Brain pericyte (primary cell): ENCODE results near the gene CFAP299.

Experiments
- DNase-seq: peaks from one replicate; pipeline ENCODE4 v3.0.0-alpha.2; 2012; ENCODE audit warnings: low read depth, low spot score

CFAP299 gene

DNA sequence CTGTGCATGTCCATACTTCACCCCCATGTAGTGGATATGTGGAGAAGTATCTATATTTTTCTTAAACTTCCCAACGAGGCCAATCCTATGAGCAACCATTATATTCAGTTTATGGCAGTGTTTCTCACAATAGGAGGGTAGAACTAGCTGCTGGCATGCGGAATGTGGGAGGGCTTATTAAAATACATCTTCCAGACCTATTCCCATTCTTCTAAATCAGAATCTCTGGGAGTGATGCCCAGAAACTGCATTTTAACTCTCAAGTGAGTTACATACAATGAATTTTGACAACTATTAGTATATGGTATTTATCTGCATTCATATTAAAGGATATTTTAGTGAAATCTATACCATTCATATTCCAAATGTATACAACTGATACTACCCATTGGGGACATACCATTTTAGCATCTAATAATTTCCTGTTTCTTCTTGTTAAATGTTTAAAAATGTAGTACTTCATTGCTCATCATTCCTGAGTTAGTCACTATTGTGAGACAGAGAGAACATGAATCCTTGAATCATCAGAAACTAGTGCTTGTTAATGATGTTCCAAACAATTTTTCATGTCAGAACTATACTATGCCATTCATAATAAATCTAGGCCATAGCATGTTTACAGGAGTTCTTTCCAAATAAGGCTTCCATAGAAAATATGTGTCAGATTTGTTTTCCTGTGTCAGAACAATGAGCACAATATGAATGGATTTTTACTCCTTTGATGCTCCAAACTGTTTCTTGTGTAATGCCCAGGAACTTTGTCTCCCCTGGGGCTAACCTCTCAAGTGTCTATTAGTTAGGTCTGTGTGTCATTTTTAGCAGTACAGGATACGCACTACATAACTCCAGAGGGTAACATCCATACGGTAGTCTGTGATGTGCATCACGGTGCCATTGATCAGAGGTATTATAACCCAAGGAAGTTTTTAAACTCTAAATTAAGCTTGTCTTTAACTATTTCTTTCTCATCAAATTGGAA lies 496.1 kb downstream of the CFAP299 start:
- no peak for DNase-seq

DNA sequence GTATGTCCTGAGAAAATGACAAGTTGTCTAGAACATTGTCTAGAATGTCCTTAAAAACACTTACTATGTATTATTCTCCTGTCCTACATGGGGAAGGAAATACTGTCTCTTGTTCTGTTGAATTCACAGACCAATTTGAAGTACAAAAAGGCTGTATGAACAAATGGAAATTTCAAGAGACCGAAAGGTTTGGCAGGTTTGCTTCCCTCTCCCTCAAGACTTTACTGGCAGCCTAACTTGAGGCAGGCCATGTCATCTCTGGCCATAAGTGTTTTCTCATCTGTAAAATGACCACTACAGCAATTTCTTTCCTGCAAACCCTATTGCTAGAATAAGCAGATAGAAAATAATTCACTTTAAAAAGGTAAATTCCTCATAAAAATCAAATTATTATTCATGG lies 503.8 kb downstream of the CFAP299 start:
- no peak for DNase-seq

DNA sequence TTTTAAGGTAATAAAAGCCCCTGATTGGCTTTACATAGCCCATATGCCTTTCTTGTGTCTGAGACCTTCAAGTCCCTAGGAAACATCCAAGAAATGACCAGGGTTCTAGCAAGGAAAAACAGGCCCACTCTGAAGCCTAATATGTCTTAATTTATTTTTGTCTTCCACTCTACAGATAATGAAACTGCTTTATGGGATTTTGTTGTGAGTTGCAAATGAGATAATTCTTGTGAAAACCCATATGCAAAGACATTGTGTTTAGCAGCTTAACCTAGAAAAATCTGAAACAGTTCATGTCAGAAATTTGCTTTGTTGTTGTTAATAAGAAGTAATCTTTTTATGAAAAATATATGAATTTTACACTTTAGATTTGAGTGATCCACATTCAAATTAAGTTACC lies 504.3 kb downstream of the CFAP299 start:
- no peak for DNase-seq

DNA sequence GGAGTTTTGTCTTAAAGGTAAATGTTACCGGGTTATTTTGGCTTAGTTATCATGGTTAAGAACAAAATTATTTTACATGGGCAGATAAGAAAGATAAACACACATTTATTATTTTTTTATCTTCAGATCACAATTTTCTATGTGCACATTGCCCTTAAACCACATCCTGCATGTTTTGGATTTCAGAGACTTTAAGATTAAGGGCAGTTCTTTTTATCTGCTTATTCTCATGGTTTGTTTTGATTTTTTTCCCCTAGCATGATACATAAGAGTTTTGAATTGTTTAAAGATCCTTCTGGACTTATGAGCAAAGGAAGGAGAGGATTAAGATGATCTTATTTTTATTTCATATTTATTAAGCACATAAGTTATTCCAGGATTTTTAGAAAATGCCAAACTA lies 504.9 kb downstream of the CFAP299 start:
- DNase-seq, result no peak

DNA sequence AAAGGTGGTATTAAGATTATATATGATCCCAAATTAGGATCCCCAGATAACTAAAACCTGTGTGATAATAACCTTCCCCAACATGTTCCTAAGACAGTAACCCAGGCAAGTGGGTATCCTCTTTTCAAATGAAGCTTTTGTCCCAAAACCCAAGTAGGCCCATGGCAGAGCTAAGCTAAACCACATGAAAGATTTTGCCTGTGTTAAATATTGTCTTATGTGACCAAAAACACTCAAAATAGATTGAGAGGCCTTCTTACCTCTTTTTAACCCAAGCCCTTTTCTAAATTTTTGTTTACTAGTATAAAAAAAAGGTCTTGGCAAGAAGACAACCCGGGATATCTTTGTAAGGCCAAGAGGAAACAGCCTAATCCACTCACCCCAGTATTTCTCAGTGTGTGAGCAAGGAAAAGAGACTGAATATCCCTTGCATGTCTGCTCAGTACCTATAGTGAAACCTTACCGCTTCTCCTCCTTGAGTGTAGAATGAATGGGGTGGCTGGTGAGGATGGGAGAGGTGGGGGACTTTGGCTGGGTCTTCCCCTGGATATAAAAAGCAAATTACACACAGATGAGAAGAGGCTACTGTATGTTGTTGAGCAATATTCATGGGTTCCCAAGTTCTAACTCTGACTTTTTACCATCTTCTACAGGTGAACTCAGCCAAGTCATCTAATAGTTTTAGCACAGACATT lies 506.2 kb downstream of the CFAP299 start:
- DNase-seq, result no peak

DNA sequence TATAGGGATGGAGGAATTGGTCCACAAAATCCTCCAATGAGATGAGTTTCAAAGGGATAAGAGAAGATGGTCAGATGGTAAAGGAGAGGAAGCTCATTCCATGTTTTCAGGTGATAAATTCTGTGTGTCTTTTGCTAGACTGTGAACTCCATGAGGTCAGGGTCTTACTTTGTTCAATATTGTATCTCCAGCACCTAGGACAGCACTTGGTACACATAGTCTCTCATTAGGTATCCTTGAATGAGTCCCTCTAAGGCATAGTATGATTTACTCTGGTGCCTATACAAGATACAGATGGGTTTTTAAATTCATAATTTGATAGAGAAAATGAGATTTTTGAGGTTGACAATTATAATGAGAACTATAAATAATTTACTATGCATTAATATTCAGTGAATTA lies 510.7 kb downstream of the CFAP299 start:
- no peak for DNase-seq

DNA sequence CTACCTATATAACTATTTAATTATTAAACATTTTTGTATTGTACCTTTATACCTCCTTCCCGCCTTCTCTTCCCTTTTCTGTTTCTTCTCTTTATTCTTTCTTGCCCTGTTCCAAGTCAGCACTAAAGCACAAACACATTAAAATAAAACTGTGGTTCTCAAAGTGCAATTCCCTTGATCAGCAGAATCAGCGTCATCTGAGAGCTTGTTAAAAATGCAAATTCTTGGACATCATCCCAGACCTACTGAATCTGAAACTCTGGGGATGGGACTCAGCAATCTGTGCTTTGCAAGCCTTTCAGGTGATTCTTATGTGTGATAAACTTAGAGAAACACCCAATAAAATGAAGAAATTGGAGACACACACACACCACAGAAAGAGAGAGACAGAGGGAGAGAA lies 516.5 kb downstream of the CFAP299 start:
- DNase-seq, result no peak

DNA sequence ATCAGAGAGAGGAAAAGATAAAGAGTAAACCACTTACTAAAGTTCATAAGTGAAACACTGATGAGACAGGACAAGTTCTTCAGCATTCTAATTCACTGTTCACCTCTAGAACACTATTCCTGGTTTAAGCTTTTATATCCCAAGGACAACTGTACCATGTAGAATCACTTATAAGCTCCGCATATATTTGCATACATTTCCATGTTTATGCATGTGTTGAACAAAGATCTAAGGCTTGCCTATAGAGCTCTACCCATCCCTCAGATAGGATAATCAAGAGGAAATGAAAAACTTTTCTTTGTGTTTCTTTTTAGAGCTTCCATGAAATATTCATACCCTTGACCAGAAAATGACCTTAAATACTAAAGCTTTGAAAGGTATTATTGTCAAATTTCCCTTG lies 538.0 kb downstream of the CFAP299 start:
- DNase-seq, result no peak

DNA sequence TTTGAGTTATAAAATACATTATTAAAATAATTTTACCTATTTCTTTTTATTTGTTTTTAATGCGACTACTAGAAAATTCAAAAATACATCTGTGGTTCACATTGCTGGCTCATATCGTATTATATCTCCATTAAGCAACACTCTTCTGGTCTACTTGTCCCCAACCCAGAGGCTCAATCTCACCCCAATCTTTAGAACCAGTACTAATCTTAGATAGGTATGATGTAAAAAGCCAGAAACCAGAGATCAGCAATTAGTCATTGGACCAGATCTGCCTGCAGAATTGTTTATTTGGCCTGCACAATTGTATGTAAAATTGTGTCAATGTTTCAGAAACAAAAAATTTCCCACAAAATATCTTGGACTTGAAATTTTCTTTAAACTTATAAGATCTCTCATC lies 539.4 kb downstream of the CFAP299 start:
- DNase-seq, result no peak

DNA sequence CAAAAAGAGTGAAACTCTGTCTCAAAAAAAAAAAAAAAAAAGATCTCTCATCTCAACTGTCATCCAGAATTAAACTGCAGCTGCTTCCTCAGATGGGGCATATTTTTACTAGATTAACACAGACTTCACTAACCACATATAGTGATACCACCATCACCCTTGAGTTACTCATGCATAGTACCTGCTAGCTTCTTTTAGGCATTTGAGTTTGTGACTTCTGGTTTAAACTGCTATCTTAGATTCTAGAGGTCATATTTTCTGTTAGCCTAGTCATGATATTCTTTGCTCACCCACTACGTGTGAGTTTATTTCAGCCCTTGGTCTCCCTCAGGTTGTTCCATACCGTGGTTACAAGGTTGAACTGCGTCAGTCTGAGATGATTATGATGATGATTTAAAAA lies 540.1 kb downstream of the CFAP299 start:
- no peak for DNase-seq

DNA sequence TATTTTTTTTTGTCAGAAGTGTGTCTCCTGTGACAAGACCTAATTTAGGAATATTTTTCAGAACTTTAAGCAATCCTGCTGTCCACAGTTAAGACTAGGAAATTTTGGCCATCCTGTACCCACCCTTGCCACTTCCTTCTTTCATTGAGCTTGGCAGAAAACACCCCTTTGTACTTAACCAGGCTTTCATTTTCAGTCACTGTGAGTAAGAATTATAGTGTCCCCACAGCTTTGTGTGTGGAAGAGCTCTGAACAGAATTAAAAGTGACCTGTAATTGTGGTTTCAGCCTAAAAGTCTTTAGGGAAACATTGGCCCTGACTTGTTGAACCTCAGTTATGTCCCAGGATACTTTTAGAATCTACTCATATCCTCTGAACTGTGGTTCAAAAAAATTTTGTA lies 541.3 kb downstream of the CFAP299 start:
- DNase-seq, result no peak

DNA sequence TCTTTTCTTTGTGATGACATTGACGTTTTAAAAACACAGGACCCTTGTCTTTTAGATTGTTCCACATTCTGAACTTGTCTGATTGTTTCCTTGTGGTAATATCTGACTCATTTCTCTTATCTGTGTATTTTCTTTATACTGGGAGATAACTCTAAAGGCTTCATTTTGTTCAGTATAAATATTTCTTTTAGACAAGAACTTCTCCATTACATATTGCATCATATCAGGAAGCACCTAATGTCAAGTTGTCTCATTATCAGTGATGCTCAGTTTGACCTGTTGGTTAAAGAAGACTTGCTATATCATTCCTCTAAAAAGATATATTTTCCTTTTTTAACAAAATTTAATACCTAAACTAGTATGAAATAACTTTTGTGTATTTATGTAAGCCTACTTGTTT lies 542.7 kb downstream of the CFAP299 start:
- DNase-seq, result no peak

DNA sequence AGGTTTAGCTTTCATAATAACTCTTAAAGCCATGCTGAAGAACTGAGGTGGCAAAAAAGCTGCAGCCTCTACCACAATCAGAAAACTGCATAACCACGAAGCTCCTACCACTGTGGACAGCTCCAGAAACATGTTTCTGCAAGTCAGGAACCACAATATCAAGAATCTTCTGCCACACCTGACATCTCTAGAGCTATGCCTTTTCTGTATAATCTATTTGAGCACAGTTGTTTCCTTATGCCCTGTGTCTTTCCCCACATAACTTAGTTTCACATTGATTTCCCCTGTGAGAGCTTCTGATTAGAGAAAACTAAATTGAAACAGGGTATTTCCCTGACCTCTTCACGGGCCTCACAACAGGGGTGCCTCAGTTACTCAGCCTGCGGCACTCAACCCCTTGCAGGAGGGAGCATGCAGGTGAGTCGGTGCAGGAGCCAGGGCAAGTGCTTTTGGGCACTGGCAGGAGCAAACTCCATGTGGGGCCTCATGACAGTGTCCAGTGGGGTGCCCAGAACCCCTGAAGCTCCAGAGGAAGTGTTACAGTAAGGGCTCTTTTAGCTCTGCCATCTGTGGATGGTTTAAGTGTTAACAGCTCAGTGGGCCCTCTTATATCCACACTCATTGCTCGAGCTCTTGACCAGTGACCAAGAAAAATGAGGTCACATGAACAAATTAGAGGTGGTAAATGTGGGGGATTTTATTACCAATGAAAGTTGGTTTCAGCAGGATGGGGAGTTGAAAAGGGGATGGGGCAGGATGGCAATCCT lies 562.2 kb downstream of the CFAP299 start:
- no peak for DNase-seq

DNA sequence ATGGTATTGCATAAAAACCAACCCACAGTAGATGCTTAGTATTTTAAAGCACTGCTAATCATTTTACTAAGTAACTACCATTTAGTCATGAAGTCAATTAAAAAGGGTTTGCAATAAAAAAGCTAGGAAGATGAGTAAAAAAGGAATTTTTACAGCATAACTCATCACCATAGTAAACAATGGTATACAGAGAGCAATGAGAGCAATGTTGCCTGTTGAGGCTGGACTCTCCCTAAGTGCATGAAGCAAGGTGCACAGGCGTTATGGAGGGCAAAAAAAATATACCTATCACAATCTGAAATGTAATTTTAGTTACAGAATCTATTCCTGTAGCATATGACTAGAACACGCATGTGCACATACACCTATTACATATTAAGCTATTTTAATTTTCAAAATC lies 565.4 kb downstream of the CFAP299 start:
- DNase-seq, result no peak

DNA sequence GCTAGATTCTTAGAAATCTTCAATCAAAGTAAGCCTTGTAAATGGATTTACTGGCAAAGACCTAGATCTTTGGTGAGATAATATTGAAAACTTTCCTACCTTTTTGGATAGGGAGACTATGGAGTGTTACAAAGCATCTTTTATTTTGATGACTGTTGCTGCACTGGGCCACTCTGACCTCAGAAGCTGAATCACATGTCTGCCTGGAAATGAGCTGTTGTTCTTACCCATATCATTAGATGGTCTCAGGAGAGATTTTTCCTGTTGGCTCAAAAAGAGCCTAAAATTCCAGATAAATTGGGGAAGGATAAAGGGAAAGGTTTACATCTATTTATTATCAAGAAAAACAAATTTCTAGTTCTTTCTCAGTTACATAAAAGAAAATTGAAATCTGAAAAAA lies 567.5 kb downstream of the CFAP299 start:
- DNase-seq, result no peak

DNA sequence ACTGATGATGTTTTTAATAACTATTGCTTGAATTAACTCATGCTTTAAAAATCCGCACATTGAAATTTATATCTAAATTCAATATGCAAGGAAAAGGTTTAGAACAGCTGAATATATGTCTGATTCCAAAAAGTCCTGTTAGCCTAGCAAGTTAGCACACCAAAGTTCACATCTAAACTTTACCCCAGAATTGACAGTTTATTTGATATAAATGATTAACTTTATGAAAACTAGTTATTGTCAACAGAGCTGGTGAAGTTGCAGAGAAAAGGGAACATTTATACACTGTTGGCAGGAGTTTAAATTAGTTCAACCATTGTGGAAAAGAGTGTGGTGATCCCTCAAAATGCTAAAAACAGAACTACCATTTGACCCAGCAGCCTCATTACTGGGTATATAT lies 574.4 kb downstream of the CFAP299 start:
- DNase-seq, result no peak

DNA sequence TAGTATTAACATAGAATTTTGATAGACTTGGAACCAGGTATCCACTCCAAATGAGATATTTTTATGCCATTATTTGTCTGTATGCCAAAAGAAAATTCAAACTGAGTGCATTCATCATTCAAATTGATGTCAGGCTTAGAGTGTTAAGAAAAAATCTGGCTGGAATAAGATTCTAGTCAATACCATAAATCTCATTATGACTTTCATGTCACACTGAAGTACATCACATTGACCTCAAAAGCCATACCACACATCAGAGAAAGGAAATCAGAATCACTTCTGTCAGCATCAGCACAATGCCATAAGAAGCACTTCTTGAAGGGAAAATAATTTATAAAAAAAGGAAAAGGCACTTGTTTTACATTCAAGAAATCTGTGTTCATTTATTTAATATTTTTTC lies 575.9 kb downstream of the CFAP299 start:
- no peak for DNase-seq

DNA sequence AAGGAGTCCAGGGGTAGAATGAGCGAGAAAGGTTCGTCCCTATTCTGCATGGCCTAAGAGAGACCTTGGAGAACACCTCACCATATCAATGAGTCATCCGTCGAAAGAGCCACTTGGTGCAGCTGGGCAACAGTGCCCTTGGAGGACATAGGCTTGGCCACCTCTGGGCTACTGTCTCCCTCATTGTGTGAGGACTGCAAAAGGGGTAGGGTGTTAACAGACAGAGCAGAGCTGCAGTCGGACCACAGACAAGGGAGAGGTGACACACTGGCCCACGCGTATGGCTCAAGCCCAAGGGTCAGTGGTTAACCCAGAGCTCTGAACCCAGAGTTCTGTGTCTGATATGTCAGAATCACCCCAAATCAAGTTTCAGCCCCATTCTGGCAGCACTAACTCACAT lies 576.8 kb downstream of the CFAP299 start:
- no peak for DNase-seq

DNA sequence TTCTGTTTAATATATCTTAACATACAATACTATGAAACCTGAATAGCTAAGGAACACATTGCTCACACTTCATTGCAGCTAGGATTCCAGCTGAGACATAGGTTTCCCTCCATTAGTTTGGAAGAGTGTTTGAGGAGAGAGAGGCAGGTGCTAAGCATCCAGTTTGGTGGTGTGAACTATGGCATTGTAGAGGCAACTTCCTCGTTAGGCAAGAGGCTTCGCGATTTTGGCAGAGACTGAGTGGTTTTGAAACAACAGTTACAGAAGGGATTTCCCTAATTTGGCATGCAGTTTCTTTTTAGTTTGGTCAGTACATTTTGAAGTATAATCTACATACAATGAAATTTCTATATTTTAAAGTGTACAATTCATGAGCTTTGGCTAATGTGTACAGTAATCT lies 577.9 kb downstream of the CFAP299 start:
- DNase-seq, result no peak

DNA sequence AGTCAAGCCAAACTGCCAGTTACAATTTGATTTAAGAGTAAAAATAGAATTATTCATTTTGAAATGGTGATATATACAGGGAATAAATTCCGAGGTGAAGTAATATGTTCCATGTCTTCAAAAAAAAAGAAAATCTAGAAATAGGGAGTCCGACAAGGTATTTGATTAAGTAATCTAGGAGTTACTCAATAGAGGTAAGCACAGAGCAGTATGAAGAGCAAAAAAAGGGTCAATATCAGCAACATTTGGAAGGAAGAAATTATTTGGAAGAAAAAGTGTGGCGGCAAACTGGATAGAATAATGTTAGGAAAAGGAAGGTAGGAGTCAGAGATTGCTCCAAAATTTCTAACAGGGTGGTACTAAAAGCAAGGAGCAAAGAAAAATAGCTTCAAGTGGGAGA lies 581.2 kb downstream of the CFAP299 start:
- no peak for DNase-seq

DNA sequence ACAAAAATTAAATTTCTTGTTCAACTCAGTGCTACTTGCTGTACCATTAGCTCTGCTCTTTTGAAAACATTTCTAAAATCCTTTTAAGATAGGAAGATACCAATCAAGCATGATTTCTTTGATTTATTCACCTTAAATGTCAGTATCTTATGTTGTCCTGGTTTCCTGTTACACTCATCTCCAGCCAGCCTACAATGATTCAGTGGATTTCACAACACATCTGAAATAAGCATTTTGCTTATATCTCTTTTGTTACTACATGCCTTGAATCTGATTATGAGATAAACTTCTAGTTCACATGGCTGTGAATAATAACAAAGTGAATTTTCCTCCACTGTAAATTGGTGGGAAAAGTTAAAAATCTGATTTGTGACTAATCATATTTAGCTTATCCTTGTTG lies 582.5 kb downstream of the CFAP299 start:
- DNase-seq, result no peak

DNA sequence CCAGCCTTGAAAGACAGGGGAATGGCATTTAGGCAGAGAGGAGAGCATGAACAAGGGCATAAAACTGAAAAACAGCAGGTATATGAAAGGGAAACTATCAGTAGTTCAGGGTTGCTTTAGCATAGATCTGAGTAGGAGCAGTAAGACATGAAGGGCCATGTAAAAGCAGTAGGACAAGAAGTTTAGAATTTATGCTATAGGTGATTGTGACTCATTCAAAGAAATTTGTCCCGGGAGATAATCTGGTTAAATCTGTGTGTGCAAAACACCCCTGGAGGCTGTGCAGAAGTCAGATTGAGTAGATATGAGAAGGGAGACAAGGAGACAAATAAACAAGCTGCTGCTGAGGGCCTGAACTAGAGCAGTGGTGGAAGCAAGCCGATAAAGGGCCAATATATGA lies 585.9 kb downstream of the CFAP299 start:
- DNase-seq, result no peak
